Posterior vena cava (tissue), 2 donors: ENCODE results near the gene C17orf114. TPM values are rescaled to one million over a fixed set of nuclear protein-coding genes. Genes with fewer than 3 reads are reported as not detected.

Experiments
- DNase-seq: peaks from one replicate; pipeline ENCODE4 v3.0.0-alpha.2; 2020; ENCODE audit warnings: low spot score
- intact Hi-C, 2 donors: fragments of 100-400 bp; cut with DNase I; formaldehyde crosslinking; loops; one replicate each; pipeline versions ENCODE4 v1.14.1 to v1.14.2; 2022 to 2023
- total RNA-seq, 2 donors: library from RNA; stranded (reverse); fragmentation: NEBNext Ultra II Directional; extraction: Animal tissue kit (Norgen Biotek cat#: 25700); gene quantifications; one replicate each; pipeline ENCODE4 v1.2.1, GENCODE V29; 2021
- donor health status: DM: yes; HTN: yes; CAD: no.
- donor health status: DM: yes; HTN: yes; CAD: no.

The C17orf114 gene

GRCh38 chr17:4753392-4753791 lies 48.7 kb downstream of the C17orf114 start:
- no peak for DNase-seq
- intact Hi-C loops: no loop called here

- intact Hi-C loops: no loop called here
- DNase-seq: no peak
Measured at GRCh38 chr17:4751932-4752331, 50.2 kb downstream of the C17orf114 start.

Other genes starting within 250 kb of the C17orf114 start
- gene MYBBP1A, start 246.9 kb downstream of the C17orf114 start, total RNA-seq: 10 to 100 TPM; 37.9 to 41.0 TPM
- gene GGT6, start 241.8 kb downstream of the C17orf114 start, total RNA-seq: not detected
- gene SMTNL2, start 217.8 kb downstream of the C17orf114 start, total RNA-seq: 1 to 10 TPM; 2.0 to 3.0 TPM
- gene ALOX15, start 160.7 kb downstream of the C17orf114 start, total RNA-seq: not detected
- 10 to 100 TPM; 33.3 to 37.8 TPM for gene PELP1, start 98.2 kb downstream of the C17orf114 start, total RNA-seq
- gene ARRB2, start 91.7 kb downstream of the C17orf114 start, total RNA-seq: 10 to 100 TPM; 50.7 to 63.8 TPM
- gene MED11, start 70.9 kb downstream of the C17orf114 start, total RNA-seq: 10 to 100 TPM in 1 of 2 donors, 1 to 10 TPM in 1; 10.0 to 10.8 TPM
- gene ZMYND15, start 62.5 kb downstream of the C17orf114 start, total RNA-seq: 1 to 10 TPM; 1.1 to 1.2 TPM
- gene CXCL16, start 62.4 kb downstream of the C17orf114 start, total RNA-seq: 10 to 100 TPM; 14.8 to 20.4 TPM
- gene TM4SF5, start 30.4 kb downstream of the C17orf114 start, total RNA-seq: not detected
- gene VMO1, start 16.0 kb downstream of the C17orf114 start, total RNA-seq: 1 to 10 TPM; 2.1 to 3.4 TPM
- not detected for gene GLTPD2, start 13.4 kb downstream of the C17orf114 start, total RNA-seq
- gene PSMB6, start 6.2 kb downstream of the C17orf114 start, total RNA-seq: 100 to 1,000 TPM in 1 of 2 donors, 10 to 100 TPM in 1; 87.5 to 103 TPM
- gene PLD2, start 4.8 kb upstream of the C17orf114 start, total RNA-seq: 10 to 100 TPM; 22.2 to 30.3 TPM
- 10 to 100 TPM; 53.3 to 67.0 TPM for gene MINK1, start 31.0 kb upstream of the C17orf114 start, total RNA-seq
- gene C17orf107, start 97.2 kb upstream of the C17orf114 start, total RNA-seq: 1 to 10 TPM in 1 of 2 donors, under 1 TPM in 1; 1.00 to 1.3 TPM
- gene CHRNE, start 100.8 kb upstream of the C17orf114 start, total RNA-seq: 1 to 10 TPM in 1 of 2 donors, under 1 TPM in 1; 0.57 to 1.5 TPM
- not detected for gene GP1BA, start 129.9 kb upstream of the C17orf114 start, total RNA-seq
- 10 to 100 TPM; 33.0 to 43.7 TPM for gene SLC25A11, start 137.7 kb upstream of the C17orf114 start, total RNA-seq
- gene RNF167, start 137.9 kb upstream of the C17orf114 start, total RNA-seq: 10 to 100 TPM; 62.7 to 77.3 TPM
- gene PFN1, start 146.2 kb upstream of the C17orf114 start, total RNA-seq: 100 to 1,000 TPM; 582 to 588 TPM
- gene ENO3, start 148.8 kb upstream of the C17orf114 start, total RNA-seq: 1 to 10 TPM; 3.2 to 4.3 TPM
- gene SPAG7, start 165.5 kb upstream of the C17orf114 start, total RNA-seq: 10 to 100 TPM; 47.0 to 50.7 TPM
- 10 to 100 TPM; 52.0 to 72.2 TPM for gene CAMTA2, start 185.3 kb upstream of the C17orf114 start, total RNA-seq
- gene INCA1, start 195.2 kb upstream of the C17orf114 start, total RNA-seq: 1 to 10 TPM in 1 of 2 donors, under 1 TPM in 1; 0.60 to 1.3 TPM
- gene KIF1C, start 195.6 kb upstream of the C17orf114 start, total RNA-seq: 100 to 1,000 TPM; 192 to 254 TPM
- gene SLC52A1, start 233.1 kb upstream of the C17orf114 start, total RNA-seq: under 1 TPM in 1 of 2 donors, not detected in 1; 0.14 TPM